Mucosa of descending colon (tissue), 3 donors: ENCODE data around the gene CYP2C19. TPM values are rescaled to one million over a fixed set of nuclear protein-coding genes. Genes with fewer than 3 reads are reported as not detected.

Source experiments
- ATAC-seq: fragments of 200-7000 bp; cut with Tn5 transposase; one replicate; pipeline ENCODE4 v1.9.1; 2020; ENCODE audit warnings: mild to moderate bottlenecking, moderate library complexity
- DNase-seq, 3 donors: peaks; one replicate each; pipeline ENCODE4 v3.0.0-alpha.2; 2020
- H3K36me3 ChIP-seq: fragments of 200-600 bp; one replicate; pipeline ENCODE4 v1.8.0; 2021; ENCODE audit warnings: low read depth, mild to moderate bottlenecking
- H3K4me1 ChIP-seq: fragments of 200-600 bp; one replicate; pipeline ENCODE4 v1.8.0; 2021; ENCODE audit warnings: low read depth, mild to moderate bottlenecking
- H3K4me3 ChIP-seq: fragments of 200-600 bp; one replicate; pipeline ENCODE4 v1.8.0; 2021; ENCODE audit warnings: mild to moderate bottlenecking
- H3K9me3 ChIP-seq: fragments of 200-600 bp; one replicate; pipeline ENCODE4 v1.8.0; 2021; ENCODE audit warnings: mild to moderate bottlenecking
- CTCF ChIP-seq: fragments of 200-600 bp; IDR thresholded peaks from one replicate; pipeline ENCODE4 v1.8.0; 2022; ENCODE audit warnings: antibody characterized with exemption, mild to moderate bottlenecking
- intact Hi-C, 2 donors: fragments of 100-400 bp; cut with DNase I in 1 of 2; cut with micrococcal nuclease in 1 of 2; formaldehyde crosslinking; loops; one replicate each; pipeline versions ENCODE4 v1.11.0 to v1.11.1; 2022; cut with DNase I, micrococcal nuclease
- long read RNA-seq, 2 donors: library from polyadenylated mRNA; unstranded; transcript quantifications; one replicate each; pipeline ENCODE4 v2.0.0, GENCODE V29; 2019 to 2021
- total RNA-seq, 3 donors: library from RNA; stranded (reverse); fragmentation: NEBNext Ultra II Directional in 2 of 3; extraction: Animal tissue kit (Norgen Biotek cat#: 25700) in 2 of 3; gene quantifications; one replicate each; pipeline versions ENCODE4 v1.2.1 to v1.2.4, GENCODE V29; 2021 to 2023
- donor health status: DM: no; HTN: no; CAD: no; lungs with moderate emphysema.
- donor health status: DM: no; HTN: no; CAD: no.
- donor health status: DM: no; HTN: yes; CAD: no.

Gene CYP2C19
- 1 to 10 TPM in 2 of 3 donors, under 1 TPM in 1; 0.65 to 2.0 (median 1.5) TPM for total RNA-seq
- long read RNA-seq, donor 1, partial matches to known transcripts: 0 of 1 reads
- long read RNA-seq, donor 1, other reads (novel, unspliced or antisense): 1 of 1 reads
- long read RNA-seq, donor 2: 0 reads

GRCh38 chr10:94762393-94762792 is at the start of gene CYP2C19:
TSS of gene CYP2C19 (plus strand) at chr10:94762681. CDS start at chr10:94762706, 25 bp downstream.
- no peaks in the 10 kb centered on the region for H3K36me3 ChIP-seq
- DNase-seq (no peak), ATAC-seq (peak; percentile 9)
- H3K4me1 ChIP-seq: no peaks in the 10 kb centered on the region
- H3K9me3 ChIP-seq: no peaks in the 10 kb centered on the region
- intact Hi-C loops: no loop called here
- TF ChIP-seq CTCF: no peak
- no peak within 1 kb of the TSS for H3K4me3 ChIP-seq

- Histone ChIP-seq H3K9me3 (no peaks in the 10 kb centered on the region), H3K4me1 (no peaks in the 10 kb centered on the region), H3K4me3 (no peak overlapping the region), H3K36me3 (no peaks in the 10 kb centered on the region)
- DNase-seq (no peak), ATAC-seq (no peak)
- intact Hi-C loops: no loop called here
- no peak for TF ChIP-seq CTCF
Measured at GRCh38 chr10:94725871-94726270, 36.6 kb upstream of the CYP2C19 start.

- ATAC-seq: no peak
Measured at GRCh38 chr10:94735197-94735596, 27.3 kb upstream of the CYP2C19 start.

GRCh38 chr10:94738588-94738987 is 23.9 kb upstream of the CYP2C19 start:
- DNase-seq: no peak

More at GRCh38 chr10:94735197-94735596, 27.3 kb upstream of the CYP2C19 start:
- intact Hi-C loops: no loop called here
- Histone ChIP-seq H3K9me3 (no peaks in the 10 kb centered on the region), H3K4me3 (no peak overlapping the region), H3K36me3 (no peaks in the 10 kb centered on the region), H3K4me1 (no peaks in the 10 kb centered on the region)
- no peak for DNase-seq
- no peak for TF ChIP-seq CTCF

GRCh38 chr10:94747137-94747536 is 15.3 kb upstream of the CYP2C19 start:
- intact Hi-C loops: no loop called here
- H3K4me3 ChIP-seq: no peak overlapping the region
- no peaks in the 10 kb centered on the region for H3K36me3 ChIP-seq
- H3K9me3 ChIP-seq: peaks cover 12% of the 10 kb centered on the region
- DNase-seq: no peak
- no peak for TF ChIP-seq CTCF
- H3K4me1 ChIP-seq: no peaks in the 10 kb centered on the region
- ATAC-seq: no peak

More at GRCh38 chr10:94738588-94738987, 23.9 kb upstream of the CYP2C19 start:
- H3K4me3 ChIP-seq: no peak overlapping the region
- no peaks in the 10 kb centered on the region for H3K9me3 ChIP-seq
- H3K36me3 ChIP-seq: no peaks in the 10 kb centered on the region
- ATAC-seq: no peak
- H3K4me1 ChIP-seq: no peaks in the 10 kb centered on the region
- TF ChIP-seq CTCF: no peak
- intact Hi-C loops: no loop called here

- Histone ChIP-seq H3K9me3 (peaks cover 12% of the 10 kb centered on the region), H3K36me3 (no peaks in the 10 kb centered on the region), H3K4me3 (no peak overlapping the region), H3K4me1 (no peaks in the 10 kb centered on the region)
- ATAC-seq (no peak), DNase-seq (no peak)
- intact Hi-C loops: no loop called here
- TF ChIP-seq CTCF: no peak
Measured at GRCh38 chr10:94747838-94748237, 14.6 kb upstream of the CYP2C19 start.
